ENCODE data around the gene OPN1LW.

GRCh38 chrX:154121207-154121606, 22.8 kb upstream of the OPN1LW start:
- TF ChIP-seq CTCF (IDR thresholded peaks at IDR 0.05) (no peak), POLR2AphosphoS5 (IDR thresholded peaks at IDR 0.05) (no peak), POLR2A (IDR thresholded peaks at IDR 0.05; ENCODE audit: low read depth) (no peak), EP300 (IDR thresholded peaks at IDR 0.05) (no peak)
